Activated CD4-positive, alpha-beta memory T cell treated with anti-CD3 and anti-CD28 coated beads, Interleukin-2, amount 10 ng/mL, durations not matched to agents 7 days and 5 days (primary cell): Measurements from ENCODE around the gene E2F3. TPM values are rescaled to one million over a fixed set of nuclear protein-coding genes. Genes with fewer than 3 reads are reported as not detected.

Experiments
- CTCF ChIA-PET: fragments of 350-600 bp; sonication (Branson Sonifier 250); formaldehyde crosslinking; loops from one replicate; lab custom pipeline; 2021; ENCODE audit warnings: antibody characterized with exemption, inconsistent platforms; lab: Charles Lee
- POLR2A ChIA-PET: fragments of 350-600 bp; sonication (Branson Sonifier 250); formaldehyde crosslinking; loops from one replicate; lab custom pipeline; 2021; ENCODE audit warnings: antibody characterized with exemption; lab: Charles Lee
- DNase-seq: peaks from one replicate; pipeline ENCODE4 v3.0.0-alpha.2; 2020
- H3K27ac Mint-ChIP-seq: one replicate; pipeline ENCODE4 v1.8.0; 2021; ENCODE audit warnings: mild to moderate bottlenecking, mixed read lengths
- H3K27me3 Mint-ChIP-seq: one replicate; pipeline ENCODE4 v1.8.0; 2021; ENCODE audit warnings: mixed read lengths
- H3K36me3 Mint-ChIP-seq: one replicate; pipeline ENCODE4 v1.8.0; 2021; ENCODE audit warnings: low read depth, mixed read lengths
- H3K4me1 Mint-ChIP-seq: one replicate; pipeline ENCODE4 v1.8.0; 2021; ENCODE audit warnings: mixed read lengths
- H3K4me3 Mint-ChIP-seq: one replicate; pipeline ENCODE4 v1.8.0; 2021; ENCODE audit warnings: mild to moderate bottlenecking, mixed read lengths
- H3K9me3 Mint-ChIP-seq: one replicate; pipeline ENCODE4 v1.8.0; 2021; ENCODE audit warnings: mixed read lengths
- total RNA-seq, 2 experiments: library from RNA; stranded (reverse); gene quantifications; one replicate each; pipeline ENCODE4 v1.2.3, GENCODE V29; 2021

Gene E2F3
- total RNA-seq, result 10 to 100 TPM; 29.8 to 30.1 TPM

DNA sequence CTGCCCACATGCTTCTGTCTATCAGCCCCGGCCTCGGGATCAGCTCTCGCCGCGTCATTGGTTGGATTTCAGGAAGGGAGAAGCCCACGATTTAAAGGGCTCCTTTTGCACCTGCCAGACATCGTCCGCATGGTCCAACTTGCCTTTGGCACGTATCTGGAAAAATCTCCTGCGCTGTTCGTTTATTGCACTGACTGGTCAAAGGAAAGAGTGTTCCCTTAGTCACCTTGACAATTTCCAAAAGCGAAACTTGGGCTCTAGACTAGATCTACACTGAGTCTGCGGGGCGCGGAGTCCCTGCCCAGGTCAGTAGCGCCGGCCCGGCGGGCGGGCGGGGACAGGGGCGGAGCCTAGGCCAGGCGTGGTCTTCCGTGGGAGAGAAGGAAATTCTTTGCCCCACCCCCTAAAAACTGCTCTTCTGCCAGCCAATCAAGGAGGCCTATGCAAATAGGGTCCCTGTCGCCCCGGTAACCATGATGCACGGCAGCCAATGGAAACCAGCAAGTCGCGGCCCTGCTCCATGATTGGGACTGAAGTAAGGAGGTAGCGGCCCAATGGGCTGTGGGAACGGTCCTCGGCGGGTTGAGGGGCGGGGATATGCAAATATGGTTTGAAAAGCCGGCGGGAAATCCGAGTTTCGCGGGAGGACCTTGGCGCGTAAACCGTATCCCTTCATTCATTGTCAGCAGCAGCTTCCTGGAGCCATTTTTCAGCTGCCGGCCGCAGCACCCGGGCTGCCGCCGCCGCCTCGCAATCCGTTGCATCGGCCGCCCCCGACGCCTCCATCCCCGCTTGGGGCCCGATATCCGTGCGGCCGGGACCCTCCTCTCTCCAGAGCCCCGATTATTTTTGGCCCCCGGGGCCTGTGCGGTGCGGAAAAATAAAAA, at the start of gene E2F3:
TSS of gene E2F3 (plus strand) at position 675 of the 887 bp plus-strand sequence. CDS start 354 bp downstream, outside the sequence.
- DNase-seq, result peak; percentile 100
- ChIA-PET POLR2A (interaction anchor here (0.6 to 3.6 kb wide), 15 partner anchors 9 to 1187 kb away, joined by 3 to 81 read pairs (median 5); partner anchors contain the start of gene CDKAL1), CTCF (interaction anchor here (1.5 to 1.7 kb wide), 3 partner anchors 9 to 127 kb away, joined by 3 to 6 read pairs (median 5); no protein-coding TSS in a partner anchor)
- H3K27me3 Mint-ChIP-seq, result no peaks in the 10 kb centered on the region
- H3K4me3 Mint-ChIP-seq, result peak within 1 kb of the TSS; percentile 96
- peak within 1 kb of the TSS; percentile 98 for H3K27ac Mint-ChIP-seq
- peaks cover 24% of the 10 kb centered on the region for H3K36me3 Mint-ChIP-seq
- H3K4me1 Mint-ChIP-seq, result peaks cover 37% of the 10 kb centered on the region
- H3K9me3 Mint-ChIP-seq, result no peaks in the 10 kb centered on the region

DNA sequence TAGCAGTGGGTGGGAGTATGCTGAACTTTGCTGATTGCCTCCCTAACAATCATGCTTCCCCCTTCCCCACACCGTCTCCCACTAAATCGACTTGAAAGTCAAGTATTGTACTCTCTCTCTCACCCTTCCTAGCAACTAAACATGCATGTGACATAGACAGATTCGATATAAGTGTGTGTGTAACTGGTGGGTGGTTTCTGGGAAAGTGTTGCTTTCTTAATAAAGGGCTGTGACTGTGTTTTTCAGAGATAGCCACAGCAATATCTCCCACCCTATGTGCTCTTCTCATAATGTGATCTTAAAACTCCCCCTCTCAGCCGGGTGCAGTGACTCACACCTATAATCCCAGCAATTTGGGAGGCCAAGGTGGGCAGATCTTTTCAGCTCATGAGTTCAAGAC, 49.3 kb upstream of the E2F3 start:
- Mint-ChIP-seq H3K4me1 (peaks cover 3% of the 10 kb centered on the region), H3K36me3 (peaks cover 3% of the 10 kb centered on the region), H3K9me3 (peaks cover 11% of the 10 kb centered on the region), H3K27ac (no peak overlapping the region), H3K4me3 (no peak overlapping the region), H3K27me3 (peaks cover 2% of the 10 kb centered on the region)
- ChIA-PET CTCF (no interaction called here), POLR2A (interaction anchor here (2.4 kb wide), 1 partner anchor 33 kb away, joined by 7 read pairs; no protein-coding TSS in a partner anchor)
- DNase-seq, result no peak

DNA sequence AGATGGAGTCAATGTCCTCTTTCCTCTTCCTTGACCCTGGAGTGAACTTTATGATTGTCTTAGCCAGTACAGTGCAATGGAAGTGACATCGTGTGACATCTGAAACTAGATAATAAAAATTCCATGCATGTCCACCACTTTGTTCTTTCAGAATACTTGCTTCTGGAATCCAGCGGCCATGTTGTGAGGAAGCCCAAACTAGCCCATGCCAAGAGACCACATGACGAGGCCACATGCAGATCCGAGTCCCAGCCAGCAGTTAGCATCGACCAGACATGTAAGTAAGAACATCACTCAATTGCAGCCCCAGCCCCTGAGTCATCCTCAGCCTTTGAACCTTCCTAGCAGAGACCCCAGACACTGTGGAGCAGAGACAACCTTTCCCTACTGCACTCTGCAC, 48.5 kb upstream of the E2F3 start:
- Mint-ChIP-seq H3K27me3 (peaks cover 2% of the 10 kb centered on the region), H3K4me3 (no peak overlapping the region), H3K4me1 (peaks cover 3% of the 10 kb centered on the region), H3K36me3 (peaks cover 3% of the 10 kb centered on the region), H3K9me3 (peaks cover 11% of the 10 kb centered on the region), H3K27ac (no peak overlapping the region)
- CTCF ChIA-PET, result no interaction called here
- no peak for DNase-seq
- POLR2A ChIA-PET, result interaction anchor here (2.4 kb wide), 1 partner anchor 34 kb away, joined by 7 read pairs; no protein-coding TSS in a partner anchor

DNA sequence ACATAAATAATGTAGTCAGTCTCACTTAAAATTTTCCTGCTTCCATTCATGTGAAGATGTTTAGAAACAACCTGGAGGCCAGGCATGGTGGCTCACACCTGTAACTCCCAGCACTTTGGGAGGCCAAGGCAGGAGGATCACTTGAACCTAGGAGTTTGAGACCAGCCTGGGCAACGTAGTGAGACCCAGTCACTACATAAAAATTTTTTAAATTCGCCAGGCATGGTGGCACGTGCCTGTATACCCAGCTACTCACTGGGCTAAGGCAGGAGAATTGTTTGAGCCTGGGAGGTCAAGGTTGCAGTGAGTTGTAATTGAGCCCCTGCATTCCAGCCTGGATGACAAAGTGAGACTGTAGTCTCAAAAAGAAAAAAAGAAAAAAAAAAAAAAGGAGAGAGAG, 47.3 kb upstream of the E2F3 start:
- Mint-ChIP-seq H3K9me3 (peaks cover 11% of the 10 kb centered on the region), H3K36me3 (peaks cover 3% of the 10 kb centered on the region), H3K27me3 (peaks cover 4% of the 10 kb centered on the region), H3K4me3 (no peak overlapping the region), H3K27ac (no peak overlapping the region), H3K4me1 (peaks cover 5% of the 10 kb centered on the region)
- POLR2A ChIA-PET, result interaction anchor here (0.7 kb wide), 1 partner anchor 56 kb away, joined by 4 read pairs; no protein-coding TSS in a partner anchor
- DNase-seq, result no peak
- CTCF ChIA-PET, result no interaction called here

DNA sequence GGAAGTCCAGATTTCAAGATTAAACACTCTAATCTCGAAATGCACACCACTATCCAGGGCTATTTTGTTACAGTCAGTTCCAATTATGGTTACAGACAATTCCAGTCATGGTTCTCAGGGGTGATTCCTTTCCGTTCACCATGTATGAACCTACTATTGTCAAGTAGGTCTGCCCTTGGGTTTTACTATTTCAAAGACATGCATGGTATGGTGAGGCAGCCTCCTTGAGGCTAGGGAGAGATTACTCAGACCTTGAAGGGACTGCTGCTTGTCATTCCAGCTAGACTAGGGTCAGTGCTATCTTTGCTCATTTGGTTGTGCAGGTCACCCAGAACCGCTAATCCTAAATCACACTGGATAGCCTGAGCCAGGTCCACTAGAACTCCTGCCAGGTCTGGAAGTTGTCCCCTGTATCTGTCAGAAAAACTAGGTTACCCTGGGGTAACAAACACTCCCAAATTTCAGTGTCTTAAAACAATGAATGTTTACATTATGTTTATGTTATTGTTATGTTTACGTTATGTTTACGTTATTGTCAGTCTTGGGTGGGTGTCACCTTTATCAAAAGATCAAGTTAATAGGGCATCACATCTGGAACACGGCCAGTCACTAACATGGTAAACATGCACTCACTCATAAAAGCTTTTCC, 41.1 kb upstream of the E2F3 start:
- POLR2A ChIA-PET, result no interaction called here
- no peak overlapping the region for H3K4me3 Mint-ChIP-seq
- no peak for DNase-seq

DNA sequence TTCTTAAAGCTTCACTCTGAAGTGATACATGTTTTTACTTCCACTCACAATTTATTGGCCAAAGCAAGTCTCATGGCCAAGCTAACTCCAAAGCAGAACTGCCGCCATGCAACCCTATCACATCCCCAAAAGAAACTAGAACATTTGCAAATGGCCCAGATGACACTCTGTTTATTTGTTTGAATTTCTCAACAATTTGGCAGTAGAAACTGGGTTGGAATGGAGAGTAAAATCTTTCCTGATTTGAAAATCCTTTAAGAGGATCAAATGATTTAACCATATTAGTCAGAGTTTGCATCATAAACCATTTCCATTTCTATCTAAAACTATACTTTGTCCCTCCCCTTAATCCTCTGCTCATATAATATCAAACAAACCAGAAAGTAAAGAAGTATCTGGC, 39.1 kb upstream of the E2F3 start:
- H3K27me3 Mint-ChIP-seq, result peaks cover 3% of the 10 kb centered on the region
- ChIA-PET CTCF (interaction anchor here (1.2 kb wide), 1 partner anchor 43 kb away, joined by 3 read pairs; no protein-coding TSS in a partner anchor), POLR2A (interaction anchor here (1.5 kb wide), 1 partner anchor 43 kb away, joined by 8 read pairs; no protein-coding TSS in a partner anchor)
- peaks cover 6% of the 10 kb centered on the region for H3K36me3 Mint-ChIP-seq
- H3K4me3 Mint-ChIP-seq, result no peak overlapping the region
- no peak overlapping the region for H3K27ac Mint-ChIP-seq
- peaks cover 37% of the 10 kb centered on the region for H3K4me1 Mint-ChIP-seq
- DNase-seq, result no peak
- H3K9me3 Mint-ChIP-seq, result peaks cover 2% of the 10 kb centered on the region

More for the DNA sequence above, 41.1 kb upstream of the E2F3 start:
- no peak overlapping the region for H3K27ac Mint-ChIP-seq
- peaks cover 11% of the 10 kb centered on the region for H3K9me3 Mint-ChIP-seq
- H3K4me1 Mint-ChIP-seq, result peaks cover 17% of the 10 kb centered on the region
- H3K36me3 Mint-ChIP-seq, result peaks cover 9% of the 10 kb centered on the region
- CTCF ChIA-PET, result no interaction called here
- H3K27me3 Mint-ChIP-seq, result peaks cover 3% of the 10 kb centered on the region

DNA sequence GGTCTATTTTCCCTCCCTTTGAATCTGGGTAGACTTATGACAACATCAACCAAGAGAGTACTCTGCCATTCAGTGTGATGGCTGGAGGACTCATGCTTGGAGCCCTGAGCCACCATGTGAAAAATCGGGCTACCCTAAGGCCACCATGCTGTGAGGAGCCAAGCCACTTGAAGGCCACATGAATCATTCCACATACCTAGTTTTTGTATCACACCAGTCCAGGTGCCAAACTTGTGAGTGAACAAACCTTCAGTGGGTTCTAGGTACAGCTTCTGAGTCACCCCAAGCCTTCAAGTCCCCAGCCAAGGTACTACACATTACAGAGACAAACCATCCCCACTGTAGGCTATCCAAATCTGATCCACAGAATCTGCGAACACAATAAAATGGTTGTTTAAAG, 37.4 kb upstream of the E2F3 start:
- Mint-ChIP-seq H3K4me1 (peaks cover 44% of the 10 kb centered on the region), H3K27me3 (no peaks in the 10 kb centered on the region), H3K27ac (no peak overlapping the region), H3K36me3 (peaks cover 13% of the 10 kb centered on the region), H3K4me3 (no peak overlapping the region), H3K9me3 (peaks cover 2% of the 10 kb centered on the region)
- CTCF ChIA-PET, result interaction anchor here (1.8 kb wide), 1 partner anchor 29 kb away, joined by 7 read pairs; no protein-coding TSS in a partner anchor
- POLR2A ChIA-PET, result interaction anchor here (4.2 to 5.0 kb wide), 2 partner anchors 40 to 45 kb away, joined by 80 to 134 read pairs; no protein-coding TSS in a partner anchor
- DNase-seq, result no peak

DNA sequence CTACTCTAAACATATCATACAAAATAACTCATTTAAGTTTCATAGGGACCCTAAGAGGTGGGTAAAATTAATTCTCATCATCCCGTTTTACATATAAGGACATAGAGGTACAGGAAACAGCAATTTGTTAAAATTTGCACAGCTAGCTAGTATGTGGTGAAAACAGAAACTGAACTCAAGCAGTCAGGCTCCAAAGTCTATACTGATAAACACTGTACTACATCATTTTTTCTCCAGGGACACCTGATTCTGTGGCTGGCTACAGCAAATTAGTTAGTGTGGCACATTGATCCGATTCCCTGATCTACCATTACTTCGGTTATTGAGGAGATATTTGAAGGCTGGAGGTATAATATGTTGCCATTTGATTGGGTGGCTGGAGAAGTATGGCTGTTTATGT, 36.2 kb upstream of the E2F3 start:
- peak overlapping the region; percentile 46 for H3K4me3 Mint-ChIP-seq
- no peaks in the 10 kb centered on the region for H3K27me3 Mint-ChIP-seq
- ChIA-PET POLR2A (interaction anchor here (1.0 to 5.0 kb wide), 8 partner anchors 11 to 169 kb away, joined by 3 to 134 read pairs (median 22); partner anchors contain the start of genes CDKAL1, E2F3 and MBOAT1), CTCF (interaction anchor here (0.6 to 3.7 kb wide), 12 partner anchors 10 to 274 kb away, joined by 3 to 15 read pairs (median 4); partner anchors contain the start of genes CDKAL1 and E2F3)
- DNase-seq, result no peak
- peaks cover 16% of the 10 kb centered on the region for H3K36me3 Mint-ChIP-seq
- H3K9me3 Mint-ChIP-seq, result peaks cover 2% of the 10 kb centered on the region
- H3K4me1 Mint-ChIP-seq, result peaks cover 54% of the 10 kb centered on the region
- H3K27ac Mint-ChIP-seq, result peak overlapping the region; percentile 98

DNA sequence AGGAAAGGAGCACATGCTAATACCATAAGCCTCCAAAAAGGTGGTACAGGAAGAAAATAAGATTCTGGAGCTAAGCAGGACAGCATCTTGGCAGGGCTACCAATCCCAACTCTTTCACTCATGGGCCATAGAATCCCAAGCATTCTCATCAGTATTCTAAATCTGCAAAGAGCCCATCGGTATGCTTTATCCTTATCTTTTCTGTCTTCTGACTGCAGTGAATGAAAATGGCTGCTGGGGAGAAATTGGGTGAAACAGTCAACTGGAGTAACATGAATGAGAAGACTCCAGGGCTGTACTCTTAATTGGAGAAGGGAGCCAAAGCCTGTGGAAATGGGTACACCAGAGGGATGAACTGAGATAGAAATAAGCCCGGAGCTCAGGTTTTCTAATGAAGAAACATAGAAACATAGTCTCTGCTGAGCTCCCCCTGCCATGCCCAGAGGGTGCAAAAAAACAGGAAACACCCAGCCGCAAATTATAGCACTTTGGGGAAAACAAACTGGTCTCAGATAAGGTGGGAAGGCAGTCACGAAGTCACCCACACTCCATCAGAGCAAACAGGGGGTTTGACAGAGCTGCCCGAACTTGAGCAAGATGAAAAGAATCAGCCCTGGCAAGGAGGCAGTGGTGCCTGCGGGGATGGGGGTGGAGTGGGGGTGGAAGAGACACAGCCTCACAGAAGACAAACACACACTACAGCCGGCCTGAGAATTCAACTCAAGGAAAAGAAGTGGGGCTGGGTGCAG, 35.4 kb upstream of the E2F3 start:
- Mint-ChIP-seq H3K27me3 (no peaks in the 10 kb centered on the region), H3K9me3 (peaks cover 2% of the 10 kb centered on the region), H3K4me3 (peak overlapping the region; percentile 63), H3K4me1 (peaks cover 58% of the 10 kb centered on the region), H3K27ac (peak overlapping the region; percentile 98), H3K36me3 (peaks cover 18% of the 10 kb centered on the region)
- ChIA-PET CTCF (interaction anchor here (0.6 to 3.7 kb wide), 12 partner anchors 9 to 274 kb away, joined by 3 to 15 read pairs (median 6); partner anchors contain the start of genes CDKAL1 and E2F3), POLR2A (interaction anchor here (0.6 to 5.0 kb wide), 13 partner anchors 10 to 168 kb away, joined by 3 to 134 read pairs (median 4); partner anchors contain the start of genes CDKAL1, E2F3 and MBOAT1)
- peak; percentile 49 for DNase-seq

DNA sequence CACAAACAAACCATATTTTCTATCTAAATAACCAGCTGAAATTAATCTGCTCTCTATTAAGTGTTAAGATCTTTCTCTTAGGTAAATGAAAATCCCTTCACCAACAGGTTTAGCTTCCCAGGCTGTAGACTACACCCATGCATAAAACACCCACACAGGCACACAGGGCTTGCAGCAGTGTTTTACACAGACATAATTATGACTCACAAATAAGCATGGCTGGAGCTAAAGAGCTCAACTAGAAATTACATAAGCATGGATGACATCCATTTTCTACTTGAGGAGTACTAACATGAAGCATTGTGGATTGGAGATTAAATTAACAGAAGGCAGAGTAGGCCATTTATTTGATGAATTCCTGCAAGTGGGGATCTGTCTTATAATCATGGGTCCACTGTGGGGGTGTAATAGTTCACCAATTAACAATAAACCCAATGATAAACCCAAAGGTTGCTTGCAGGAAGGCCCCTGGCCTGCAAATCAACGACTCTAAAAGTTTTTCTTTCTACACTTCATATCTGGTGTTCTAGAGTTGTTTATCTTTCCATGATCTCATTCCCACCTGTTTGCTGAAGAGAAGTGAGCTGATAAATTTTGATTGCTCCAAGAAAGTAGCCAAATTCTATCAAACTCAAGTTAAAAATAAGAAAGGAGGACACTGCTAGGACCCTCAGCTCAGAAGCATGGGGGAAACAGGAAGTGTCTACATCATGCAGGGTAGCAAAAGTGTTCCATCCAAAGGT, 33.8 kb upstream of the E2F3 start:
- POLR2A ChIA-PET, result interaction anchor here (3.2 to 5.0 kb wide), 4 partner anchors 9 to 48 kb away, joined by 39 to 134 read pairs (median 64); partner anchors contain the start of gene E2F3
- Mint-ChIP-seq H3K4me1 (peaks cover 60% of the 10 kb centered on the region), H3K36me3 (peaks cover 20% of the 10 kb centered on the region), H3K27ac (peak overlapping the region; percentile 98), H3K27me3 (no peaks in the 10 kb centered on the region), H3K9me3 (peaks cover 7% of the 10 kb centered on the region), H3K4me3 (no peak overlapping the region)
- CTCF ChIA-PET, result interaction anchor here (2.1 to 3.7 kb wide), 2 partner anchors 11 to 37 kb away, joined by 6 to 15 read pairs; no protein-coding TSS in a partner anchor
- DNase-seq, result no peak

DNA sequence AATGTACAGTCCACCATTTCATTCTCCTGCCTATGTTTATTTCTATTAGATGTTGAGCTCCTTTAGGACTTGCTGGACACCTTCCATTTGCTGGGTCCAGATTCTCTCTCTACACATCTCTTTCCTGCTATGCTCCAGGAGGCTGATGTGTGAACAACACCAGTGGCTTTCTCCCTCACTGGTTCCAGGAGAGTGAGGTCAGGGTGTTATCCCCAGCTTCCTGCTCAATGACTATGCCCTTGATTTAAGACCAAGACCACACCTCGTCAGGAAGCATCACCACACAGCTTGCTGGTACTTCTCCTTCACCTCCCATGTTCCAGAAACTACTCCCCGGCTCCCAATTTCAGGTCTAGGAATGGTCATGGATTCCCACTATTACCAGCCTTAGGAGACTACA, 31.3 kb upstream of the E2F3 start:
- Mint-ChIP-seq H3K27ac (peak overlapping the region; percentile 4), H3K36me3 (peaks cover 15% of the 10 kb centered on the region), H3K4me1 (peaks cover 55% of the 10 kb centered on the region), H3K4me3 (no peak overlapping the region), H3K27me3 (no peaks in the 10 kb centered on the region), H3K9me3 (peaks cover 5% of the 10 kb centered on the region)
- POLR2A ChIA-PET, result interaction anchor here (3.4 kb wide), 1 partner anchor 51 kb away, joined by 26 read pairs; no protein-coding TSS in a partner anchor
- peak; percentile 32 for DNase-seq
- CTCF ChIA-PET, result no interaction called here
